Stimulated activated CD4-positive, alpha-beta T cell treated with anti-CD3 and anti-CD28 coated beads, Interleukin-4, amount 100 ng/mL, for 48 hours (primary cell): ENCODE measurements around the gene SETD9.

Source experiments
- DNase-seq, 2 donors: peaks; one replicate each; pipeline ENCODE4 v3.0.0-alpha.2; 2020; ENCODE audit warnings: low read depth in 2 of 2

The SETD9 gene

GRCh38 chr5:56909294-56910209 is at the start of gene SETD9:
Gene SETD9 (plus strand): TSS chr5:56909596. CDS start chr5:56909646, 50 bp downstream.
- DNase-seq = peak; percentile 89 to 94

GRCh38 chr5:56861893-56862485 is 47.4 kb upstream of the SETD9 start:
- no peak for DNase-seq

- DNase-seq = no peak
Observed at GRCh38 chr5:56862909-56863308, 46.5 kb upstream of the SETD9 start.

GRCh38 chr5:56871777-56872176 is 37.6 kb upstream of the SETD9 start:
- no peak for DNase-seq

GRCh38 chr5:56873056-56873455 is 36.3 kb upstream of the SETD9 start:
- DNase-seq = no peak

GRCh38 chr5:56876327-56876726 is 33.1 kb upstream of the SETD9 start:
- DNase-seq = no peak

- DNase-seq = no peak
Observed at GRCh38 chr5:56881571-56881970, 27.8 kb upstream of the SETD9 start.

- no peak for DNase-seq
Observed at GRCh38 chr5:56893251-56893951, 16.0 kb upstream of the SETD9 start.

GRCh38 chr5:56896763-56897162 is 12.6 kb upstream of the SETD9 start:
- DNase-seq = no peak

GRCh38 chr5:56898213-56898612 is 11.2 kb upstream of the SETD9 start:
- DNase-seq = no peak

- DNase-seq = no peak
Observed at GRCh38 chr5:56900395-56900794, 9.0 kb upstream of the SETD9 start.

- DNase-seq = no peak
Observed at GRCh38 chr5:56900858-56901578, 8.4 kb upstream of the SETD9 start.

GRCh38 chr5:56908942-56909293 is 478 bp upstream of the SETD9 start:
- peak; percentile 25 to 28 for DNase-seq

- peak in 1 of 2 donors; percentile 27 for DNase-seq
Observed at GRCh38 chr5:56910210-56910965, 992 bp downstream of the SETD9 start.

- no peak for DNase-seq
Observed at GRCh38 chr5:56913766-56914165, 4.4 kb downstream of the SETD9 start.

GRCh38 chr5:56914678-56915077 is 5.3 kb downstream of the SETD9 start:
- no peak for DNase-seq

- no peak for DNase-seq
Observed at GRCh38 chr5:56917534-56917933, 8.1 kb downstream of the SETD9 start.

GRCh38 chr5:56918054-56918453 is 8.7 kb downstream of the SETD9 start:
- no peak for DNase-seq

GRCh38 chr5:56919942-56920662 is 10.7 kb downstream of the SETD9 start:
- DNase-seq = no peak

- DNase-seq = no peak
Observed at GRCh38 chr5:56922922-56923321, 13.5 kb downstream of the SETD9 start.

- no peak for DNase-seq
Observed at GRCh38 chr5:56934325-56934724, 24.9 kb downstream of the SETD9 start.
